ENCODE data around the gene OGFOD3. TPM values are rescaled to one million over a fixed set of nuclear protein-coding genes. Genes with fewer than 3 reads are reported as not detected.

Gene OGFOD3
- total and polyA plus RNA-seq, 2 experiments from 2014 or later: 25.7 to 30.5 TPM

DNA sequence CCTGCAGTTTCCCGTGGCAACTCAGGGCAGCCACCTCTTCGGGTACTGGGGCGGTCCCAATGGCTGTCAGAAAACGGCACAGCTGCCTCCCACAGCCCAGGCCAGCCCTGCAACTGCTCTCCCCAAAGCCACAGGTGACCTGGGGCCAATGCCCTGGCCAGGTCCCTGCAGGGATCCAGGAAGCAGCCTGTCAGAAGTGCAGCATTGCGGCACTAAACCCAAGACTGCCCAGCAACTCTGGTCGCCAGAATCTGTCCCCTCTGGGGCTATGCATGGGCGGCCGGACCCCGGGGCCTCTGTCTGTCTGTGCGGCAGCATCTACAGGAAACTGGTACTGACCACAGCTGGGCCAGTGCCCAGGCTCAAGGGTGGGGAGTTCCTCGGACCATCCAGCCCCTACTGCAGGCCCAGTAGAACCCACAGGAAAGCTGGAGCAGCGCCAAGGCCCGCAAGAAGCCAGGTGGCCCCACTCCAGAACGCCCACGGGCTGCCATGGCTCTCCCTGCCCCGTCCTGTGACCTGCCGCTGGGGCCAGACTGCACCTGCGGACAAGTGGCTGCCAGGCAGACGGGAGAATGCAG is 26.6 kb upstream of the OGFOD3 start:
- H3K9me2 ChIP-seq (replicated peaks; ENCODE audit: insufficient read depth): no peaks in the 10 kb centered on the region
- TF ChIP-seq EZH2 (IDR thresholded peaks at IDR 0.05; ENCODE audit: borderline replicate concordance): no peak
- no peak for TF ChIP-seq EZH2phosphoT487 (IDR thresholded peaks at IDR 0.05; ENCODE audit: low read depth, severe bottlenecking, unreplicated experiment)
- TF ChIP-seq, protein P1, sequence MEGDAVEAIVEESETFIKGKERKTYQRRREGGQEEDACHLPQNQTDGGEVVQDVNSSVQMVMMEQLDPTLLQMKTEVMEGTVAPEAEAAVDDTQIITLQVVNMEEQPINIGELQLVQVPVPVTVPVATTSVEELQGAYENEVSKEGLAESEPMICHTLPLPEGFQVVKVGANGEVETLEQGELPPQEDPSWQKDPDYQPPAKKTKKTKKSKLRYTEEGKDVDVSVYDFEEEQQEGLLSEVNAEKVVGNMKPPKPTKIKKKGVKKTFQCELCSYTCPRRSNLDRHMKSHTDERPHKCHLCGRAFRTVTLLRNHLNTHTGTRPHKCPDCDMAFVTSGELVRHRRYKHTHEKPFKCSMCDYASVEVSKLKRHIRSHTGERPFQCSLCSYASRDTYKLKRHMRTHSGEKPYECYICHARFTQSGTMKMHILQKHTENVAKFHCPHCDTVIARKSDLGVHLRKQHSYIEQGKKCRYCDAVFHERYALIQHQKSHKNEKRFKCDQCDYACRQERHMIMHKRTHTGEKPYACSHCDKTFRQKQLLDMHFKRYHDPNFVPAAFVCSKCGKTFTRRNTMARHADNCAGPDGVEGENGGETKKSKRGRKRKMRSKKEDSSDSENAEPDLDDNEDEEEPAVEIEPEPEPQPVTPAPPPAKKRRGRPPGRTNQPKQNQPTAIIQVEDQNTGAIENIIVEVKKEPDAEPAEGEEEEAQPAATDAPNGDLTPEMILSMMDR (IDR thresholded peaks at IDR 0.05; ENCODE audit: poor library complexity): no peak
- no peaks in the 10 kb centered on the region for H3K36me3 ChIP-seq (replicated peaks; ENCODE audit: insufficient read depth, low read depth)
- WGBS (ENCODE audit: low lambda C conversion rate, missing lambda C conversion rate): 89% methylated on average over 19 of the region's 19 CpGs
- H3K27ac ChIP-seq: no peak overlapping the region
- no peak overlapping the region for H3K4me2 ChIP-seq
- DNase-seq (ENCODE audit: low spot score): no peak
- H4K20me1 ChIP-seq (ENCODE audit: insufficient read depth, poor library complexity, severe bottlenecking): no peaks in the 10 kb centered on the region
- no peak overlapping the region for H3K4me3 ChIP-seq
- H3K9me3 ChIP-seq (ENCODE audit: low read depth): no peaks in the 10 kb centered on the region
- H3K79me2 ChIP-seq: peaks cover 13% of the 10 kb centered on the region
- H3K4me1 ChIP-seq (ENCODE audit: insufficient read depth): peaks cover 10% of the 10 kb centered on the region
- no peak overlapping the region for H2AFZ ChIP-seq
- no peaks in the 10 kb centered on the region for H3K27me3 ChIP-seq

DNA sequence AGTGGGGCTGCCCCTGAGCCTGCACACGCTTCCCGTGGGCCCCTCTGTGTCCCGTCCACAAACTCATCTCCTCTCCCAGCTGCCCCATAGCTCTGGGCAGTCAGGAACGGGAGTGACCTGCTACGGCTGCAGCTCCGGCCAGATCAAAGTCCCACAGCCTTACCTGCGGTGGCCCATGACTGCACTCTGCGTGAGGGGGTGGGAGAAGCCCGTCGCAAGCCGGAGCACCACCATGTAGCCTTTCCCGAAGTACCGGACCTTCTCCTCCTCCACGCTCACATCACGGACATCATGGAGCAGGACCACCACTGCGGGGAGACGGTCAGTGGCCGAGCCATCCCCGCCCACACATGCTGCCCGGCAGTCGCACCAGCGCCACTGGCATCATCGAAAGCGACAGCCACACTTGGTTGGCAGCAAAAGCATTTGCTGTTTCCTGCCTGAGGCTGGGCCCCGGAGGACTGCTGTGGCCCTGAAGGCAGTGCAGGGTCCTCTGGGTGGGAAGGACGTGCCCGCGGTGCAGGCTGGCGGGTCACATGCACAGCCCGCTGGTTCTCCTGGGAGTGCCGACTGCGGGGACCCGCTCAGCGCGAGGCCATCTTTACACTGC is 26.0 kb upstream of the OGFOD3 start:
- Histone ChIP-seq H3K27ac (no peak overlapping the region), H3K4me3 (no peak overlapping the region), H3K4me2 (no peak overlapping the region), H3K79me2 (peaks cover 7% of the 10 kb centered on the region), H3K9me2 (replicated peaks; ENCODE audit: insufficient read depth) (no peaks in the 10 kb centered on the region), H3K27me3 (no peaks in the 10 kb centered on the region), H4K20me1 (ENCODE audit: insufficient read depth, poor library complexity, severe bottlenecking) (no peaks in the 10 kb centered on the region), H3K9me3 (ENCODE audit: low read depth) (no peaks in the 10 kb centered on the region), H3K4me1 (ENCODE audit: insufficient read depth) (peaks cover 5% of the 10 kb centered on the region), H2AFZ (no peak overlapping the region), H3K36me3 (replicated peaks; ENCODE audit: insufficient read depth, low read depth) (no peaks in the 10 kb centered on the region)
- 93% methylated on average over 35 of the region's 35 CpGs for WGBS (ENCODE audit: low lambda C conversion rate, missing lambda C conversion rate)
- DNase-seq (ENCODE audit: low spot score): no peak
- no peak for TF ChIP-seq EZH2phosphoT487 (IDR thresholded peaks at IDR 0.05; ENCODE audit: low read depth, severe bottlenecking, unreplicated experiment)
- no peak for TF ChIP-seq EZH2 (IDR thresholded peaks at IDR 0.05; ENCODE audit: borderline replicate concordance)
- TF ChIP-seq, protein P1 (IDR thresholded peaks at IDR 0.05; ENCODE audit: poor library complexity): no peak

DNA sequence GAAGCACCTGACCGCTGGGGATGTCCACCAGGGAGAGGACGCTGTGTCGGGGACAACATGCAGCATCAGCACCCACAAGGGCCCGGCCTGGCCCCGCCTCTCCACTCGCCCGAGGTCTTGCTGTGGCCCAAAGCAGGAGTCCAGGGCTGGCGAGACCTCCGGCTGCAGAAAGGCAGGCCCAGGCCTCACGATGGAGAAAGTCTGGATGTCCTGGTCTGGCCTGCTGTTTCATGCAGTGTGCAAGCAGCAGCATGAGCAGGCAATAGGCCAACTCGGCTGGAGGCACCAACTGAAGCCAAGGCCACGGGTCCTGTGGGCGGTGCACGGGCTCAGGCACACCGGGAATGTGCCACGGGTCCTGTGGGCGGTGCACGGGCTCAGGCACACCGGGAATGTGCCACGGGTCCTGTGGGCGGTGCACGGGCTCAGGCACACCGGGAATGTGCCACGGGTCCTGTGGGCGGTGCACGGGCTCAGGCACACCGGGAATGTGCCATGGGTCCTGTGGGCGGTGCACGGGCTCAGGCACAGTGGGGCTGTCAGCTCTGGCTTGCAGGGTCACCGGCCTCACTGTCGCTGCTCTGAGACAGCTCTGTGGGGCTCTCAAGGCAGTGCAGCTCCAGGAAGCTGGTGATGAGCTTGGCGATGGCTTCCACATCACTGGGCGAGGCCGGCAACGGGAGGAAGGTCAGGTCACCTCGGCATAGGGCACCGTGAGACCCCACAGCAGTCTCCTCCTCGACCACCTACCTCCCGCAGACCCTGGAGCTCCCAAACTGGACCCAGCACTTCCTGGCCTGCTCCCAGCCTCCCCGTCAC is 25.3 kb upstream of the OGFOD3 start:
- TF ChIP-seq, protein P1 (IDR thresholded peaks at IDR 0.05; ENCODE audit: poor library complexity): no peak
- TF ChIP-seq EZH2phosphoT487 (IDR thresholded peaks at IDR 0.05; ENCODE audit: low read depth, severe bottlenecking, unreplicated experiment): no peak
- no peak for TF ChIP-seq EZH2 (IDR thresholded peaks at IDR 0.05; ENCODE audit: borderline replicate concordance)
- Histone ChIP-seq H3K4me2 (no peak overlapping the region), H3K27me3 (no peaks in the 10 kb centered on the region), H3K36me3 (replicated peaks; ENCODE audit: insufficient read depth, low read depth) (no peaks in the 10 kb centered on the region), H3K9me2 (replicated peaks; ENCODE audit: insufficient read depth) (no peaks in the 10 kb centered on the region), H3K9me3 (ENCODE audit: low read depth) (no peaks in the 10 kb centered on the region), H3K27ac (no peak overlapping the region), H3K79me2 (no peaks in the 10 kb centered on the region), H3K4me3 (no peak overlapping the region), H2AFZ (no peak overlapping the region), H4K20me1 (ENCODE audit: insufficient read depth, poor library complexity, severe bottlenecking) (no peaks in the 10 kb centered on the region), H3K4me1 (ENCODE audit: insufficient read depth) (no peaks in the 10 kb centered on the region)
- WGBS (ENCODE audit: low lambda C conversion rate, missing lambda C conversion rate): 96% methylated on average over 20 of the region's 40 CpGs
- no peak for DNase-seq (ENCODE audit: low spot score)

All from hepatocyte (in vitro differentiated cells).